NT2/D1 (cell line): Measurements from ENCODE around the gene PUDP.

Source experiments
- YY1 ChIP-seq: IDR thresholded peaks from 2 replicates; pipeline ENCODE4 v1.6.1; 2011; ENCODE audit not compliant: insufficient read length, insufficient read depth
- ZNF274 ChIP-seq: IDR thresholded peaks from 2 replicates; pipeline ENCODE4 v1.6.1; 2011; ENCODE audit warnings: mild to moderate bottlenecking, low read depth, low read length

DNA sequence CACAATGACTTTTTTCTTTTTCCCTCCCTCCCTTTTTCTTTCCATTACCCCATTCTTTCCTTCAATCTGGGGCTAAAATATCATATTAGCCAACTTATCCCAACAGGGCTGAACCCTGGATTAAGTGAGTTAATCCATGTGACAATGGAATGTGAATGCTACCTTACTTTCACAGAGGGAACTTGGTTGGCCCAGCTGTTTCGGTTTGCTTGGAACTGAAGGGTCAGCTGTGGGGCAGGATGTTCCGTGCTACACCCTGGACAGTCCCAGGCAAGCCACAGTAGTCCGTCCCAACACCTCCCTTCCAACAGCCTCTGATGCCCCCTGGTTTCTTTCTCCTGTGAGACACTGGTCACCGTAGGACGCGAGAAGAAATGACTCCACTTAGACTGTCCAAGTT lies 95.4 kb downstream of the PUDP start:
- TF ChIP-seq ZNF274 (no peak), YY1 (no peak)
